ENCODE measurements around the gene MAP3K5. TPM values are rescaled to one million over a fixed set of nuclear protein-coding genes. Genes with fewer than 3 reads are reported as not detected.

Gene MAP3K5
- total and polyA plus RNA-seq, 2 of the 8 experiments (the other 6 are each of a cell fraction or from before 2014, with no cell fraction given): 0.63 to 2.6 TPM

- FAIRE-seq: no peak
- DNase-seq (ENCODE audit: low read depth in 1 of 2, low spot score in 2 of 2): no peak
- no peak overlapping the region for H2BK12ac ChIP-seq (ENCODE audit: low read depth, low read length)
- TF ChIP-seq KDM4A (IDR thresholded peaks at IDR 0.05; ENCODE audit: low read depth, low read length, severe bottlenecking) (no peak), NANOG (IDR thresholded peaks at IDR 0.05; ENCODE audit: insufficient read depth, low read depth, low read length, poor library complexity, severe bottlenecking) (no peak), EZH2 (IDR thresholded peaks at IDR 0.05; ENCODE audit: low read depth, low read length, severe bottlenecking) (no peak), TEAD4 (IDR thresholded peaks at IDR 0.05; ENCODE audit: low read depth, low read length) (no peak), GTF2F1 (IDR thresholded peaks at IDR 0.05; ENCODE audit: borderline replicate concordance, low read depth, low read length) (no peak)
Measured at GRCh38 chr6:136751991-136752390, 40.3 kb downstream of the MAP3K5 start.

More at GRCh38 chr6:136751991-136752390, 40.3 kb downstream of the MAP3K5 start:
- Histone ChIP-seq H4K8ac (ENCODE audit: extremely low read depth, insufficient read depth, low read length) (no peak overlapping the region), H4K91ac (replicated peaks; ENCODE audit: insufficient read length, low read length) (no peak overlapping the region), H3K56ac (replicated peaks; ENCODE audit: insufficient read length, low read depth, low read length) (no peak overlapping the region), H2BK120ac (replicated peaks; ENCODE audit: low read depth, low read length) (no peak overlapping the region), H4K5ac (ENCODE audit: insufficient read length, low read depth, low read length) (no peak overlapping the region), H3K9ac (replicated peaks in 1 of 4; ENCODE audit: extremely low read depth in 1 of 4, low read depth in 3 of 4, low read length in 3 of 4) (no peak overlapping the region), H3K14ac (ENCODE audit: insufficient read length) (no peak overlapping the region), H2AFZ (ENCODE audit: low read length) (no peak overlapping the region), H2AK5ac (ENCODE audit: low read depth, low read length) (no peak overlapping the region), H3K79me2 (ENCODE audit: control insufficient read depth in 1 of 2, insufficient read depth in 2 of 2, low read length in 2 of 2) (no peaks in the 10 kb centered on the region), H3K23ac (ENCODE audit: insufficient read length) (peak overlapping the region; percentile 85), H3K9me3 (ENCODE audit: insufficient read depth in 2 of 2, low read depth in 1 of 2, low read length in 1 of 2) (no peaks in the 10 kb centered on the region), H2BK5ac (ENCODE audit: low read depth, low read length) (no peak overlapping the region), H3K4me2 (ENCODE audit: insufficient read depth in 1 of 2, low read depth in 2 of 2, low read length in 2 of 2) (no peak overlapping the region), H3K23me2 (ENCODE audit: low read depth, low read length) (no peaks in the 10 kb centered on the region), H3K27me3 (replicated peaks in 1 of 4; ENCODE audit: control insufficient read depth in 3 of 4, extremely low read depth in 1 of 4, insufficient read depth in 3 of 4, low read length in 3 of 4) (no peaks in the 10 kb centered on the region), H3K4me3 (ENCODE audit: extremely low read depth in 1 of 4, insufficient read depth in 2 of 4, low read depth in 3 of 4, low read length in 4 of 4) (no peak overlapping the region), H4K20me1 (replicated peaks in 1 of 2; ENCODE audit: control insufficient read depth in 1 of 2, insufficient read depth in 2 of 2, low read length in 2 of 2) (no peaks in the 10 kb centered on the region), H3K4ac (replicated peaks; ENCODE audit: insufficient read length, low read depth, low read length) (no peak overlapping the region), H3K36me3 (ENCODE audit: control insufficient read depth in 2 of 4, insufficient read depth in 4 of 4, low read length in 3 of 4) (no peaks in the 10 kb centered on the region), H3K27ac (ENCODE audit: low read depth, low read length) (no peak overlapping the region), H2BK15ac (ENCODE audit: low read length) (no peak overlapping the region), H3K18ac (ENCODE audit: extremely low read depth, low read length) (no peak overlapping the region), H3K79me1 (ENCODE audit: low read depth, low read length) (no peaks in the 10 kb centered on the region), H3K4me1 (replicated peaks in 1 of 4; ENCODE audit: control insufficient read depth in 3 of 4, insufficient read depth in 4 of 4, low read length in 3 of 4) (no peaks in the 10 kb centered on the region), H2BK20ac (ENCODE audit: low read length) (no peak overlapping the region)
- ChIA-PET POLR2A (ENCODE audit: partially characterized antibody) (no interaction called here), CTCF (ENCODE audit: partially characterized antibody) (no interaction called here)
- WGBS, 2 experiments (ENCODE audit: extremely low coverage in 1 of 2, insufficient coverage in 1 of 2, insufficient read length in 1 of 2, insufficient replicate concordance in 2 of 2, low coverage in 1 of 2, low lambda C conversion rate in 2 of 2, missing lambda C conversion rate in 1 of 2): 86 to 100% methylated on average over 1 to 2 of the region's 2 CpGs

All from H1 (cell line).